Liver (tissue), 9 donors: Measurements from ENCODE around the gene KDM2B. TPM values are rescaled to one million over a fixed set of nuclear protein-coding genes. Genes with fewer than 3 reads are reported as not detected.

ENCODE experiments used
- DNase-seq: peaks from one replicate; pipeline ENCODE4 v3.0.0-alpha.2; 2017; ENCODE audit warnings: low spot score
- H3K27ac ChIP-seq, 2 donors: one replicate each; pipeline ENCODE4 v1.7.0; 2013; ENCODE audit warnings: inconsistent platforms in 2 of 2, low read length in 2 of 2, control low read depth in 1 of 2, low read depth in 1 of 2, mild to moderate bottlenecking in 1 of 2
- H3K27me3 ChIP-seq, 4 donors: one replicate each; pipeline versions ENCODE4 v1.6.1 to v1.7.0; 2013; ENCODE audit warnings: low read length in 3 of 4, inconsistent platforms in 1 of 4, mild to moderate bottlenecking in 1 of 4, moderate library complexity in 1 of 4; ENCODE audit not compliant: control insufficient read depth in 4 of 4, insufficient read depth in 4 of 4
- H3K36me3 ChIP-seq, 4 donors: one replicate each; pipeline versions ENCODE4 v1.6.1 to v1.7.0; 2013; ENCODE audit warnings: low read length in 3 of 4, mild to moderate bottlenecking in 3 of 4, low read depth in 1 of 4, moderate library complexity in 1 of 4; ENCODE audit not compliant: control insufficient read depth in 4 of 4, insufficient read depth in 3 of 4
- H3K4me1 ChIP-seq, 4 donors: one replicate each; pipeline versions ENCODE4 v1.6.1 to v1.7.0; 2013; ENCODE audit warnings: low read length in 3 of 4, mild to moderate bottlenecking in 3 of 4, moderate library complexity in 1 of 4; ENCODE audit not compliant: control insufficient read depth in 4 of 4, insufficient read depth in 4 of 4
- H3K4me3 ChIP-seq, 3 donors: one replicate each; pipeline versions ENCODE4 v1.6.1 to v1.7.0; 2013; ENCODE audit warnings: low read length in 3 of 3, control low read depth in 1 of 3, low read depth in 1 of 3, mild to moderate bottlenecking in 1 of 3
- H3K9ac ChIP-seq, 2 donors: one replicate each; pipeline ENCODE4 v1.7.0; 2013; ENCODE audit warnings: low read length in 2 of 2, mild to moderate bottlenecking in 2 of 2, moderate library complexity in 2 of 2, control low read depth in 1 of 2, low read depth in 1 of 2
- H3K9me3 ChIP-seq, 4 donors: one replicate each; pipeline versions ENCODE4 v1.6.1 to v1.7.0; 2013; ENCODE audit warnings: low read length in 3 of 4; ENCODE audit not compliant: control insufficient read depth in 4 of 4
- EGR1 ChIP-seq, 2 donors: IDR thresholded peaks; 2 replicates each; pipeline ENCODE4 v1.6.1; 2016 to 2018; ENCODE audit warnings: antibody characterized with exemption in 2 of 2, low read depth in 2 of 2
- FOXA1 ChIP-seq: IDR thresholded peaks from 2 replicates; pipeline ENCODE4 v1.6.1; 2016; ENCODE audit warnings: antibody characterized with exemption
- FOXA2 ChIP-seq: IDR thresholded peaks from 2 replicates; pipeline ENCODE4 v1.6.1; 2016; ENCODE audit warnings: antibody characterized with exemption
- GABPA ChIP-seq, 2 donors: IDR thresholded peaks in 1 of 2; conservative IDR thresholded peaks in 1 of 2; 2 replicates each; pipeline ENCODE4 v1.6.1; 2016; ENCODE audit warnings: antibody characterized with exemption in 2 of 2, mild to moderate bottlenecking in 1 of 2, moderate library complexity in 1 of 2
- HNF4A ChIP-seq, 2 donors: conservative IDR thresholded peaks; 2 replicates each; pipeline ENCODE4 v1.6.1; 2016; ENCODE audit warnings: antibody characterized with exemption in 2 of 2, mild to moderate bottlenecking in 2 of 2
- HNF4G ChIP-seq: IDR thresholded peaks from 2 replicates; pipeline ENCODE4 v1.6.1; 2016; ENCODE audit warnings: antibody characterized with exemption
- JUND ChIP-seq, 2 donors: IDR thresholded peaks; 2 replicates each; pipeline ENCODE4 v1.6.1; 2016; ENCODE audit warnings: antibody characterized with exemption in 2 of 2
- MAX ChIP-seq: IDR thresholded peaks from 2 replicates; pipeline ENCODE4 v1.6.1; 2016; ENCODE audit warnings: antibody characterized with exemption
- NR2F2 ChIP-seq: IDR thresholded peaks from 2 replicates; pipeline ENCODE4 v1.6.1; 2016; ENCODE audit warnings: antibody characterized with exemption
- RAD21 ChIP-seq, 2 donors: IDR thresholded peaks; 2 replicates each; pipeline ENCODE4 v1.6.1; 2016; ENCODE audit warnings: antibody characterized with exemption in 2 of 2, mild to moderate bottlenecking in 2 of 2
- REST ChIP-seq: IDR thresholded peaks from 2 replicates; pipeline ENCODE4 v1.6.1; 2016; ENCODE audit warnings: antibody characterized with exemption, mild to moderate bottlenecking
- RXRA ChIP-seq, 2 donors: IDR thresholded peaks; 2 replicates each; pipeline ENCODE4 v1.6.1; 2017 to 2018; ENCODE audit warnings: antibody characterized with exemption in 2 of 2, mild to moderate bottlenecking in 1 of 2
- SP1 ChIP-seq: IDR thresholded peaks from 2 replicates; pipeline ENCODE4 v1.6.1; 2018; ENCODE audit warnings: antibody characterized with exemption, mild to moderate bottlenecking
- TAF1 ChIP-seq: conservative IDR thresholded peaks from 2 replicates; pipeline ENCODE4 v1.6.1; 2016; ENCODE audit warnings: antibody characterized with exemption, mild to moderate bottlenecking
- YY1 ChIP-seq: IDR thresholded peaks from 2 replicates; pipeline ENCODE4 v1.6.1; 2016; ENCODE audit warnings: antibody characterized with exemption, mild to moderate bottlenecking
- ZBTB33 ChIP-seq: IDR thresholded peaks from 2 replicates; pipeline ENCODE4 v1.6.1; 2016; ENCODE audit warnings: antibody characterized with exemption
- WGBS: extraction: QIAGEN DNeasy Blood & Tissue Kit; methylation state at CpG from one replicate; pipeline ENCODE4 v1.1.7; 2013; 5-methylcytosine and 5-hydroxymethylcytosine counted together
- polyA plus RNA-seq, 2 donors: library from polyadenylated mRNA; stranded (reverse) in 1 of 2; unstranded in 1 of 2; fragments of 200-250 nt in 1 of 2; fragments of >200 nt in 1 of 2; fragmentation: Nextera tagmentation in 1 of 2; extraction: Ambion mirVana in 1 of 2; gene quantifications; one replicate each; pipeline versions ENCODE4 v1.2.1 to v1.2.3, GENCODE V29; 2013 to 2015
- total RNA-seq, 2 donors: library from RNA; depleted of rRNA; stranded (reverse); fragments of >200 nt; gene quantifications; one replicate each; pipeline ENCODE4 v1.2.3, GENCODE V29; 2014
- TF ChIP-seq, protein P1 (sequence below): IDR thresholded peaks from 2 replicates; pipeline ENCODE4 v1.6.1; 2016; ENCODE audit warnings: antibody characterized with exemption
- TF ChIP-seq, protein P2 (sequence below): fragments of 150-350 bp; IDR thresholded peaks from 2 replicates; pipeline ENCODE4 v1.5.1; 2017; ENCODE audit warnings: improper control_type of control experiment, low read depth, low read length; ENCODE audit not compliant: missing input control
- donor health status: healthy.
- donor health status: healthy.
- donor health status: healthy.
- donor health status: healthy.
- donor health status: healthy.

KDM2B gene
- total and polyA plus RNA-seq, 4 donors, result 7.0 to 34.2 (median 10.6) TPM

- no peak overlapping the region for H3K27ac ChIP-seq
- no peak for DNase-seq
- H3K36me3 ChIP-seq, result no peaks in the 10 kb centered on the region
- H3K4me3 ChIP-seq, result no peak overlapping the region
- no peaks in the 10 kb centered on the region for H3K27me3 ChIP-seq
- 84% methylated on average over 4 of the region's 4 CpGs for WGBS
- TF ChIP-seq REST, result no peak
- TF ChIP-seq YY1, result no peak
- no peak for TF ChIP-seq TAF1
- TF ChIP-seq NR2F2, result no peak
- TF ChIP-seq, protein P1, sequence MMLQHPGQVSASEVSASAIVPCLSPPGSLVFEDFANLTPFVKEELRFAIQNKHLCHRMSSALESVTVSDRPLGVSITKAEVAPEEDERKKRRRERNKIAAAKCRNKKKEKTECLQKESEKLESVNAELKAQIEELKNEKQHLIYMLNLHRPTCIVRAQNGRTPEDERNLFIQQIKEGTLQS, result no peak
- TF ChIP-seq GABPA (IDR thresholded peaks at IDR 0.05 in 1 of 2, conservative IDR thresholded peaks at IDR 0.05 in 1 of 2), result no peak
- TF ChIP-seq HNF4A (conservative IDR thresholded peaks at IDR 0.05), result no peak
- TF ChIP-seq FOXA1, result no peak
- TF ChIP-seq, protein P2, sequence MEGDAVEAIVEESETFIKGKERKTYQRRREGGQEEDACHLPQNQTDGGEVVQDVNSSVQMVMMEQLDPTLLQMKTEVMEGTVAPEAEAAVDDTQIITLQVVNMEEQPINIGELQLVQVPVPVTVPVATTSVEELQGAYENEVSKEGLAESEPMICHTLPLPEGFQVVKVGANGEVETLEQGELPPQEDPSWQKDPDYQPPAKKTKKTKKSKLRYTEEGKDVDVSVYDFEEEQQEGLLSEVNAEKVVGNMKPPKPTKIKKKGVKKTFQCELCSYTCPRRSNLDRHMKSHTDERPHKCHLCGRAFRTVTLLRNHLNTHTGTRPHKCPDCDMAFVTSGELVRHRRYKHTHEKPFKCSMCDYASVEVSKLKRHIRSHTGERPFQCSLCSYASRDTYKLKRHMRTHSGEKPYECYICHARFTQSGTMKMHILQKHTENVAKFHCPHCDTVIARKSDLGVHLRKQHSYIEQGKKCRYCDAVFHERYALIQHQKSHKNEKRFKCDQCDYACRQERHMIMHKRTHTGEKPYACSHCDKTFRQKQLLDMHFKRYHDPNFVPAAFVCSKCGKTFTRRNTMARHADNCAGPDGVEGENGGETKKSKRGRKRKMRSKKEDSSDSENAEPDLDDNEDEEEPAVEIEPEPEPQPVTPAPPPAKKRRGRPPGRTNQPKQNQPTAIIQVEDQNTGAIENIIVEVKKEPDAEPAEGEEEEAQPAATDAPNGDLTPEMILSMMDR, result no peak
- TF ChIP-seq MAX, result no peak
- no peak for TF ChIP-seq JUND (IDR thresholded peaks at IDR 0.05)
- TF ChIP-seq FOXA2, result no peak
- TF ChIP-seq RAD21 (IDR thresholded peaks at IDR 0.05), result no peak
- TF ChIP-seq HNF4G, result no peak
- TF ChIP-seq SP1, result no peak
- no peak for TF ChIP-seq ZBTB33
- TF ChIP-seq EGR1 (IDR thresholded peaks at IDR 0.05; ENCODE audit: low read depth in 2 of 2), result no peak
- no peak for TF ChIP-seq RXRA (IDR thresholded peaks at IDR 0.05)
- no peak overlapping the region for H3K9ac ChIP-seq
- H3K4me1 ChIP-seq, result no peaks in the 10 kb centered on the region
- H3K9me3 ChIP-seq, result no peaks in the 10 kb centered on the region
Measured at GRCh38 chr12:121592320-121592719, 11.5 kb upstream of the KDM2B start.
